Immature natural killer cell (primary cell): ENCODE data around the gene PRSS53. TPM values are rescaled to one million over a fixed set of nuclear protein-coding genes. Genes with fewer than 3 reads are reported as not detected.

Experiments
- DNase-seq, 3 donors: peaks; one replicate each; pipeline ENCODE4 v3.0.0; 2022; ENCODE audit warnings: mixed read lengths in 1 of 3
- H3K27ac Mint-ChIP-seq, 6 donors: one replicate each; pipeline ENCODE4 v1.8.0; 2020; ENCODE audit warnings: mixed read lengths in 6 of 6, mild to moderate bottlenecking in 5 of 6, inconsistent platforms in 4 of 6, moderate library complexity in 3 of 6
- H3K27me3 Mint-ChIP-seq, 3 donors: one replicate each; pipeline ENCODE4 v1.8.0; 2020 to 2021; ENCODE audit warnings: low read depth in 3 of 3, mild to moderate bottlenecking in 3 of 3, mixed read lengths in 3 of 3, moderate library complexity in 3 of 3, inconsistent platforms in 1 of 3
- H3K36me3 Mint-ChIP-seq, 3 donors: one replicate each; pipeline ENCODE4 v1.8.0; 2020; ENCODE audit warnings: mixed read lengths in 3 of 3, inconsistent platforms in 2 of 3, mild to moderate bottlenecking in 2 of 3
- H3K4me1 Mint-ChIP-seq, 2 donors: one replicate each; pipeline ENCODE4 v1.8.0; 2020; ENCODE audit warnings: inconsistent platforms in 2 of 2, mild to moderate bottlenecking in 2 of 2, mixed read lengths in 2 of 2, moderate library complexity in 1 of 2
- H3K4me3 Mint-ChIP-seq, 5 donors: one replicate each; pipeline ENCODE4 v1.8.0; 2020; ENCODE audit warnings: mild to moderate bottlenecking in 5 of 5, mixed read lengths in 5 of 5, inconsistent platforms in 3 of 5, moderate library complexity in 3 of 5
- H3K9me3 Mint-ChIP-seq, 6 donors: one replicate each; pipeline ENCODE4 v1.8.0; 2020; ENCODE audit warnings: mild to moderate bottlenecking in 6 of 6, mixed read lengths in 6 of 6, inconsistent platforms in 4 of 6, moderate library complexity in 3 of 6
- polyA plus RNA-seq, 3 donors: library from polyadenylated mRNA; unstranded; fragments of 300-500 nt; fragmentation: Illumina TruSeq; gene quantifications; one replicate each; pipeline ENCODE4 v1.2.3, GENCODE V29; 2021

Gene PRSS53
- polyA plus RNA-seq, 3 donors from 2014 or later: 0.27 to 1.4 (median 0.63) TPM

- Mint-ChIP-seq H3K9me3 (no peaks in the 10 kb centered on the region), H3K27ac (peak overlapping the region in 4 of 6 donors; percentile 63 to 81 (median 67)), H3K4me1 (peaks cover 18 to 22% of the 10 kb centered on the region in 2 donors), H3K4me3 (peak overlapping the region in 1 of 5 donors; percentile 19), H3K27me3 (peaks cover 0 to 3% (median 2%) of the 10 kb centered on the region in 3 donors), H3K36me3 (peaks cover 0 to 11% (median 8%) of the 10 kb centered on the region in 3 donors)
- DNase-seq: no peak
Observed at GRCh38 chr16:31082368-31083045, 6.2 kb downstream of the PRSS53 start.

GRCh38 chr16:31081428-31082351, 7.1 kb downstream of the PRSS53 start:
- Mint-ChIP-seq H3K4me3 (peak overlapping the region in 1 of 5 donors; percentile 19), H3K36me3 (peaks cover 0 to 11% (median 8%) of the 10 kb centered on the region in 3 donors), H3K4me1 (peaks cover 18 to 22% of the 10 kb centered on the region in 2 donors), H3K27ac (peak overlapping the region in 4 of 6 donors; percentile 63 to 81 (median 67)), H3K9me3 (no peaks in the 10 kb centered on the region), H3K27me3 (peaks cover 0 to 3% (median 2%) of the 10 kb centered on the region in 3 donors)
- DNase-seq: no peak

GRCh38 chr16:31080756-31081419, 7.9 kb downstream of the PRSS53 start:
- Mint-ChIP-seq H3K36me3 (peaks cover 0 to 11% (median 8%) of the 10 kb centered on the region in 3 donors), H3K27ac (peak overlapping the region in 3 of 6 donors; percentile 45 to 68 (median 53)), H3K27me3 (peaks cover 0 to 3% (median 2%) of the 10 kb centered on the region in 3 donors), H3K4me3 (no peak overlapping the region), H3K4me1 (peaks cover 23 to 28% of the 10 kb centered on the region in 2 donors), H3K9me3 (no peaks in the 10 kb centered on the region)
- no peak for DNase-seq

- Mint-ChIP-seq H3K36me3 (peaks cover 0 to 7% (median 4%) of the 10 kb centered on the region in 3 donors), H3K4me1 (peaks cover 29 to 34% of the 10 kb centered on the region in 2 donors), H3K27ac (no peak overlapping the region), H3K4me3 (no peak overlapping the region), H3K27me3 (peaks cover 0 to 3% (median 2%) of the 10 kb centered on the region in 3 donors), H3K9me3 (no peaks in the 10 kb centered on the region)
- no peak for DNase-seq
Observed at GRCh38 chr16:31080035-31080629, 8.6 kb downstream of the PRSS53 start.

- Mint-ChIP-seq H3K27me3 (peaks cover 3 to 5% (median 3%) of the 10 kb centered on the region in 3 donors), H3K27ac (peak overlapping the region in 3 of 6 donors; percentile 34 to 73 (median 49)), H3K36me3 (peaks cover 0 to 10% (median 4%) of the 10 kb centered on the region in 3 donors), H3K9me3 (no peaks in the 10 kb centered on the region), H3K4me1 (peaks cover 36 to 41% of the 10 kb centered on the region in 2 donors), H3K4me3 (peak overlapping the region in 2 of 5 donors; percentile 33 to 51)
- DNase-seq: peak in 2 of 3 donors; percentile 21 to 33
Observed at GRCh38 chr16:31079342-31079944, 9.3 kb downstream of the PRSS53 start.

- Mint-ChIP-seq H3K27ac (peak overlapping the region in 1 of 6 donors; percentile 59), H3K4me1 (peaks cover 36 to 47% of the 10 kb centered on the region in 2 donors), H3K36me3 (peaks cover 0 to 10% (median 4%) of the 10 kb centered on the region in 3 donors), H3K9me3 (no peaks in the 10 kb centered on the region), H3K4me3 (no peak overlapping the region), H3K27me3 (peaks cover 3 to 11% (median 10%) of the 10 kb centered on the region in 3 donors)
- DNase-seq: no peak
Observed at GRCh38 chr16:31078597-31079341, 10.0 kb downstream of the PRSS53 start.

- peak overlapping the region in 2 of 6 donors; percentile 10 to 50 for H3K27ac Mint-ChIP-seq
- peaks cover 3 to 17% (median 11%) of the 10 kb centered on the region in 3 donors for H3K27me3 Mint-ChIP-seq
- peak overlapping the region in 2 of 5 donors; percentile 5 to 6 for H3K4me3 Mint-ChIP-seq
- H3K36me3 Mint-ChIP-seq: peaks cover 0 to 10% (median 4%) of the 10 kb centered on the region in 3 donors
- H3K9me3 Mint-ChIP-seq: no peaks in the 10 kb centered on the region
- H3K4me1 Mint-ChIP-seq: peaks cover 39 to 49% of the 10 kb centered on the region in 2 donors
- no peak for DNase-seq
Observed at GRCh38 chr16:31077592-31078396, 10.9 kb downstream of the PRSS53 start.

- H3K4me1 Mint-ChIP-seq: peaks cover 45 to 52% of the 10 kb centered on the region in 2 donors
- H3K27me3 Mint-ChIP-seq: peaks cover 3 to 20% (median 15%) of the 10 kb centered on the region in 3 donors
- DNase-seq: no peak
- peak overlapping the region in 1 of 6 donors; percentile 48 for H3K27ac Mint-ChIP-seq
- no peak overlapping the region for H3K4me3 Mint-ChIP-seq
- peaks cover 0 to 8% (median 4%) of the 10 kb centered on the region in 3 donors for H3K36me3 Mint-ChIP-seq
- no peaks in the 10 kb centered on the region for H3K9me3 Mint-ChIP-seq
Observed at GRCh38 chr16:31077024-31077423, 11.7 kb downstream of the PRSS53 start.

- Mint-ChIP-seq H3K4me3 (peak overlapping the region in 2 of 5 donors; percentile 45 to 52), H3K27ac (peak overlapping the region in 5 of 6 donors; percentile 45 to 99 (median 96)), H3K27me3 (peaks cover 3 to 20% (median 15%) of the 10 kb centered on the region in 3 donors), H3K36me3 (peaks cover 0 to 8% (median 4%) of the 10 kb centered on the region in 3 donors), H3K4me1 (peaks cover 50 to 58% of the 10 kb centered on the region in 2 donors), H3K9me3 (no peaks in the 10 kb centered on the region)
- DNase-seq: no peak
Observed at GRCh38 chr16:31076319-31076718, 12.4 kb downstream of the PRSS53 start.

GRCh38 chr16:31074814-31075183, 13.9 kb downstream of the PRSS53 start:
- H3K36me3 Mint-ChIP-seq: peaks cover 0 to 8% (median 4%) of the 10 kb centered on the region in 3 donors
- H3K27me3 Mint-ChIP-seq: peaks cover 4 to 20% (median 15%) of the 10 kb centered on the region in 3 donors
- DNase-seq: no peak
- H3K4me3 Mint-ChIP-seq: peak overlapping the region; percentile 86 to 96 (median 92)
- peak overlapping the region; percentile 95 to 99 (median 97) for H3K27ac Mint-ChIP-seq
- H3K4me1 Mint-ChIP-seq: peaks cover 47 to 52% of the 10 kb centered on the region in 2 donors
- no peaks in the 10 kb centered on the region for H3K9me3 Mint-ChIP-seq
